Ectodermal cell (in vitro differentiated cells): ENCODE data around the gene PDXK.
"Not testable (repeated sequence)": the region's sequence is repeated elsewhere in the genome, so short reads cannot be mapped to it uniquely, and the experiment has no call there.

Experiments used
- H3K27ac ChIP-seq: 2 replicates; pipeline ENCODE4 v1.7.0; 2013; ENCODE audit warnings: mild to moderate bottlenecking, low read depth, low read length; ENCODE audit not compliant: insufficient read depth, poor library complexity, severe bottlenecking
- H3K27me3 ChIP-seq: 2 replicates; pipeline ENCODE4 v1.7.0; 2013; ENCODE audit warnings: mild to moderate bottlenecking, low read length; ENCODE audit not compliant: insufficient read depth, control insufficient read depth, poor library complexity, severe bottlenecking
- H3K36me3 ChIP-seq: one replicate; pipeline ENCODE4 v1.7.0; 2013; ENCODE audit warnings: low read length; ENCODE audit not compliant: control insufficient read depth, insufficient read depth
- H3K4me1 ChIP-seq: one replicate; pipeline ENCODE4 v1.7.0; 2013; ENCODE audit warnings: low read length; ENCODE audit not compliant: control insufficient read depth, insufficient read depth
- H3K4me3 ChIP-seq: 2 replicates; pipeline ENCODE4 v1.7.0; 2013; ENCODE audit warnings: low read depth, low read length, control low read depth; ENCODE audit not compliant: insufficient read depth
- H3K9me3 ChIP-seq: 2 replicates; pipeline ENCODE4 v1.7.0; 2013; ENCODE audit warnings: mild to moderate bottlenecking, low read length, moderate library complexity; ENCODE audit not compliant: control insufficient read depth
- WGBS, 2 experiments: methylation state at CpG; one replicate each; pipeline ENCODE4 v1.1.7; 2013; ENCODE audit warnings: missing lambda C conversion rate in 2 of 2; 5-methylcytosine and 5-hydroxymethylcytosine counted together

The PDXK gene

GRCh38 chr21:43696214-43696613 is 22.7 kb upstream of the PDXK start:
- Histone ChIP-seq H3K36me3 (peaks cover 6% of the 10 kb centered on the region), H3K27me3 (no peaks in the 10 kb centered on the region), H3K4me1 (no peaks in the 10 kb centered on the region), H3K27ac (no peak overlapping the region), H3K9me3 (no peaks in the 10 kb centered on the region), H3K4me3 (no peak overlapping the region)
- WGBS, 2 experiments = 95 to 96% methylated on average over 17 of the region's 17 CpGs

GRCh38 chr21:43697758-43698643 is 20.9 kb upstream of the PDXK start:
- 83% methylated on average over 10 of the region's 11 CpGs for WGBS, 2 experiments
- Histone ChIP-seq H3K27ac (no peak overlapping the region), H3K9me3 (no peaks in the 10 kb centered on the region), H3K4me3 (no peak overlapping the region), H3K4me1 (peaks cover 7% of the 10 kb centered on the region), H3K36me3 (peaks cover 2% of the 10 kb centered on the region), H3K27me3 (no peaks in the 10 kb centered on the region)

GRCh38 chr21:43699492-43699777 is 19.5 kb upstream of the PDXK start:
- H3K4me1 ChIP-seq = peaks cover 14% of the 10 kb centered on the region
- WGBS, 2 experiments = 74 to 76% methylated on average over 5 of the region's 5 CpGs
- H3K27me3 ChIP-seq, H3K9me3 ChIP-seq, H3K4me3 ChIP-seq, H3K36me3 ChIP-seq, H3K27ac ChIP-seq: not testable (repeated sequence)

- Histone ChIP-seq H3K27ac (no peak overlapping the region), H3K27me3 (no peaks in the 10 kb centered on the region), H3K9me3 (no peaks in the 10 kb centered on the region), H3K4me1 (peaks cover 14% of the 10 kb centered on the region), H3K36me3 (no peaks in the 10 kb centered on the region), H3K4me3 (no peak overlapping the region)
- 80 to 83% methylated on average over 13 of the region's 13 CpGs for WGBS, 2 experiments
Measured at GRCh38 chr21:43699933-43700599, 18.9 kb upstream of the PDXK start.

GRCh38 chr21:43701936-43702784 is 16.8 kb upstream of the PDXK start:
- H3K27me3 ChIP-seq = no peaks in the 10 kb centered on the region
- peaks cover 14% of the 10 kb centered on the region for H3K4me1 ChIP-seq
- WGBS, 2 experiments = 87% methylated on average over 29 of the region's 29 CpGs
- H3K27ac ChIP-seq = no peak overlapping the region
- no peak overlapping the region for H3K4me3 ChIP-seq
- no peaks in the 10 kb centered on the region for H3K9me3 ChIP-seq
- no peaks in the 10 kb centered on the region for H3K36me3 ChIP-seq

- Histone ChIP-seq H3K36me3 (no peaks in the 10 kb centered on the region), H3K4me1 (peaks cover 14% of the 10 kb centered on the region), H3K4me3 (no peak overlapping the region), H3K9me3 (no peaks in the 10 kb centered on the region), H3K27me3 (no peaks in the 10 kb centered on the region), H3K27ac (no peak overlapping the region)
- WGBS, 2 experiments = 81% methylated on average over 12 of the region's 12 CpGs
Measured at GRCh38 chr21:43702785-43703034, 16.2 kb upstream of the PDXK start.

GRCh38 chr21:43703035-43703880 is 15.7 kb upstream of the PDXK start:
- H3K27ac ChIP-seq = peak overlapping the region; percentile 26
- 56 to 57% methylated on average over 29 of the region's 29 CpGs for WGBS, 2 experiments
- no peaks in the 10 kb centered on the region for H3K9me3 ChIP-seq
- peaks cover 14% of the 10 kb centered on the region for H3K4me1 ChIP-seq
- H3K4me3 ChIP-seq = no peak overlapping the region
- H3K27me3 ChIP-seq = no peaks in the 10 kb centered on the region
- H3K36me3 ChIP-seq = no peaks in the 10 kb centered on the region

- H3K9me3 ChIP-seq = no peaks in the 10 kb centered on the region
- 90 to 91% methylated on average over 9 of the region's 9 CpGs for WGBS, 2 experiments
- no peaks in the 10 kb centered on the region for H3K27me3 ChIP-seq
- no peak overlapping the region for H3K4me3 ChIP-seq
- no peak overlapping the region for H3K27ac ChIP-seq
- H3K4me1 ChIP-seq = peaks cover 11% of the 10 kb centered on the region
- H3K36me3 ChIP-seq = no peaks in the 10 kb centered on the region
Measured at GRCh38 chr21:43707462-43707861, 11.5 kb upstream of the PDXK start.

GRCh38 chr21:43708745-43709381 is 10.1 kb upstream of the PDXK start:
- Histone ChIP-seq H3K36me3 (no peaks in the 10 kb centered on the region), H3K27ac (no peak overlapping the region), H3K9me3 (no peaks in the 10 kb centered on the region), H3K4me1 (no peaks in the 10 kb centered on the region), H3K27me3 (no peaks in the 10 kb centered on the region), H3K4me3 (no peak overlapping the region)
- 92% methylated on average over 13 of the region's 13 CpGs for WGBS, 2 experiments
